Activated CD4-positive, alpha-beta T cell treated with anti-CD3 and anti-CD28 coated beads for 24 hours (primary cell): Measurements from ENCODE around the gene CDH23.

Source experiments
- DNase-seq, 2 donors: peaks; one replicate each; pipeline ENCODE4 v3.0.0-alpha.2; 2020; ENCODE audit warnings: low read depth in 2 of 2

Gene CDH23

DNA sequence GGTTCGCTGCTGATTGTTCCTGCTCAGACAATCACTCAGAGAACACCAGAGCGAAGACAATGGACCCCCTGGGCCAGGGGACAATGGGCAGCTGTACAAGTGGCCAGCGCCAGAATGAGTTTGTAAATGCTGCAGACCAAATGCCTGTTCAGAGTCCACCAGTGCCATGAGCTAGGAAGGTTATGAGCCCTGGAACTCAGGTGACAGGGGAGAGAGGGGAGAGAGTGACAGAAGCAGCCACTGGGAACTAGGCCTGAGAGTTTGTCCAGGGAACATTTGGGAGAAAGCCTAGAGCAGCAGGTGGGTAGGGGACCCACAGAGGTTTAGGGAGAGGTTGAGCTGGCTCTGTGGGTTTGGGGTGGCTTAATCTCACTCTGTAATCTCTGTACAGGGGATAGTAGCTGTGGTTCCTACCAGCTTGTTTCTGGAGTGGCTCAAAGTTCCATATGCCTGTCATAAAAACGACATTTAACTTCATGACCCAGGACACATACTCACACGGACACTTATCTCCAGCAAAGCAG is 262.5 kb downstream of the CDH23 start:
- no peak for DNase-seq

DNA sequence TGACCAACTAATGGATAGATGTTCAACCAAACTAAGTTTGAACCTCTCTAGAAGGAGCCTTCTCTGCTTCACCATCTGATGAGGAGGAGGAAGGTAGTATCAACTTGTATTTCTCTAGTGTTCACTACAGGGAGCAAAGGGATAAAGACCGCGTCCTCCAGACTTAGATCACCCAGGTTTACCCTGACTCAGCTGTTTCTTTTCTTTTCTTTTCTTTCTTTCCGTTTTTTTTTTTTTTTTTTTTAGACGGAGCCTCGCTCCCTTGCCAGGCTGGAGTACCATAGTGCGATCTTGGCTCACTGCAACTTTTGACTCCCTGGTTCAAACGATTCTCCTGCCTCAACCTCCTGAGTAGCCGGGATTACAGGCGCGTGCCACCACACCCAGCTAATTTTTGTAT is 263.0 kb downstream of the CDH23 start:
- no peak for DNase-seq

DNA sequence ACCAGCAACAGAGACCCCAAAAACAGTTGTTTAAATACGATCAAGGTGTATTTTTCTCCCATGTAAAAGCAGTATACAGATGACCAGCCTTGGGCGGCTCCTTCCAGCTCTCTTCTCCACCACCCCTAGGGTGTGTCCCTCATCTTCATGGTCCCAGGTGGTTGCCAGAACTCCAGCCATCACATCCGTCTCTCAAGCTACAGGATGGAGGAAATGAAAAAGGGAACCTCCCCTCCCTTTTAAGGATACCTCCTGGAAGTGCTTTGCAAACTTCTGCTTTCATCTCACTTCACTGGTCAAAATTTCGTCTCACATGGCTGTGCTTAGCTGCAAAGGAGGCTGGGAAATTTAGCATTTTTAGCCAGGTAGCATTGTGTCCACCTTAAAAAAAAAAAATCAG is 263.6 kb downstream of the CDH23 start:
- DNase-seq: no peak

DNA sequence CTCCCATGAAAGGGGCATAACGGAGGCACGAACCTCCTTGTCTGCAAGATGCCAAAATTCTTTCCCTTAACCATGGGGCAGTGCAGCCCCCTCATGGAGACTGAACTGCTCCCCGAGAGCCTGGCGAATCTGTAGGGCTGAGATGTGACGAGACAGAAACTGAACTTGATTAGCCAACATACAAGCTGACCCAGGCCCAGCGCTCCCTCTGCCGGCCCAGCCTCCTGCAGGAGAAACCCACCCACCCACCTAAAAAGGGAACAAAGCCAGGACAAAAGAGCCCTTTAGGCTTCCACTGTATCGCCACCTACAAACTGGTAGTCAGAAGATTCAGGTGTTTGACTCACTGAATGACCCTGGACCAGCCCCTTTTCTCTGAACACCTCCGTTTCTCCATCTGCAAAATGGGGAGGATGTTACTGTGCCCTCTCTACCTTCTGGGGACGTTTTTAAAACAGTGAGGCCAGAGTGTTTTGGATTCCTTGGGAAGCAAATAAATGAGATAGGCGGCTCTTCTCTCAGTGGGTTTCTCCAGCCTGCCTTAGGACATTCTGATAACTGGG is 264.4 kb downstream of the CDH23 start:
- no peak for DNase-seq

DNA sequence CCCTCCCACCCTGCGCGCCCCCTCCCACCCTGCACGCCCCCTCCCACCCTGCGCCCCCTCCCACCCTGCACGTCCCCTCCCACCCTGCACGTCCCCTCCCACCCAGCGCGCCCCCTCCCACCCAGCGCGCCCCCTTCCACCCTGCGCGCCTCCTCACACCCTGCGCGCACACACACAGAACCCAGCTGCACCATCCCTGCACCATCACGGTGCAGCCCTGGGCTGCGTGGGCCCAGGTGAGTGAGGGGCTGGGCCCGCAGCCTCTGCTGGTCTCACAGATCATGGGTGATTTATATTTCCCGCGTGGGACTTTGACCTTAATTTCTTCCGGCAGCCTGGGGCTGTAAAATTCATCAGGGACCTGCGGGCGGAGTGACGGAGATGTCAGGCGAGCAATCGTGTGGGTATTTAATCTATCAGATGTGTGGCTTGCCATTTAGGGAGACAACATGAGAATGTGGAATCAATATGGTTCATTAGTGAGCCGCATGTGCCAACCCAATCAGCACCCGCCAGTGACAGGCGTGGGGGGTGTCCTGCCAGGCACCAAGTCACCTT is 265.1 kb downstream of the CDH23 start:
- DNase-seq: no peak

DNA sequence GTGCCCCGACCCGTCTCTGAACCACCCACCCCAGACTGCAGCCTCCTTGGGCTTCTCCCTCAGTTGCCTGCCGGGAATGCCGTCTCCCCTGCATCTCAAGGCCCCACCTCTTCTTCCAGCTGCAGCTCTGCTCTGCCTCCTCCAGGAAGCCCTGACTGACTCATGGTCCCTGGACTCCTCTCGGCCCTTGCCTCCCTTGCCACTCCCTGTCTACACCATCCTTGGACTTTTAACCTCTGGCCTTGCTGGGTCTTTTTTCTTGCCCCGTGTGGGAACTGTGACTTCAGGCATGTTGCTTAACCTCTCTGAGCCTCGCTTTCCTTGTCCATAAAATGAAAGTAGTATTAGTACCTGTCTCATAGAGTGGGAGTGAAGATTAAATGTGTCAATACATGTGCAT is 266.6 kb downstream of the CDH23 start:
- DNase-seq: no peak

DNA sequence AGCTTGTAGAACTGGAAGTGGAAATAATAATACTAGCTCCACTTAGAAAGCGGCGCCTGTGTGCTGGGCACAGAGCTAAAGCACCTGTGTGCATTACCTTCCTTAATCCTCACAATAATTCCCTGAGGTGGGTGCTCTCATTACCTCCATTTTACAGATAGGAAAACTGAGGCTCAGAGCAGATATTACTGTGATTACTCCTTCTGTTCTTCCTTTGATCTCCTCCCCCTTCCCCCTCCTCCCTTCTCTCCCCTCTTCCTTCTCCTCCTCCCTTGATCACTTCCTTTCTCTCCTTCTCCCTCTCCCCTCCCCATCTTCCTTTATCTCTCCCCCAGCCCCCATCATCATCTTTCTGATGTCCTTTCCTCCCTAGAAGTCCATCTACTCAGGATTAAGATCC is 267.9 kb downstream of the CDH23 start:
- no peak for DNase-seq

DNA sequence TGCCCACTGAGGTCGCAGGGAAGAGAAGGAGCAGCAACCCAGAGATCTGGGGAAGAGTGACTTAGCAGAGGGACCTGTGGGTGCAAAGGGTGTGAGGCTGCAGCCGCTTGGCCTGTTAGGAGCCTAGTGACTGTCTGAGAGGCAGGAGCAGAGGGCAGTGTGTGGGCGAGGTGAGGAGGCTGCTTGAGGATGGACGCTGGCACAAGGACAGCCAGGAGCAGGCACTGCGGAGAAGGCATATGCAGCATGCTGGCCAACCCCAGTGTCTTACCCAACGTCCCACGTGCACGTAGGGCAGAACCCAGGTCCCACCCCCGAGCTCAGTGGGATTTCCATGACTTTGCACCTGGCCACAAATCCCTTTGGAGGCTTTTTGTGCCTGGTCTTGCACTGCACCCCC is 268.7 kb downstream of the CDH23 start:
- no peak for DNase-seq

DNA sequence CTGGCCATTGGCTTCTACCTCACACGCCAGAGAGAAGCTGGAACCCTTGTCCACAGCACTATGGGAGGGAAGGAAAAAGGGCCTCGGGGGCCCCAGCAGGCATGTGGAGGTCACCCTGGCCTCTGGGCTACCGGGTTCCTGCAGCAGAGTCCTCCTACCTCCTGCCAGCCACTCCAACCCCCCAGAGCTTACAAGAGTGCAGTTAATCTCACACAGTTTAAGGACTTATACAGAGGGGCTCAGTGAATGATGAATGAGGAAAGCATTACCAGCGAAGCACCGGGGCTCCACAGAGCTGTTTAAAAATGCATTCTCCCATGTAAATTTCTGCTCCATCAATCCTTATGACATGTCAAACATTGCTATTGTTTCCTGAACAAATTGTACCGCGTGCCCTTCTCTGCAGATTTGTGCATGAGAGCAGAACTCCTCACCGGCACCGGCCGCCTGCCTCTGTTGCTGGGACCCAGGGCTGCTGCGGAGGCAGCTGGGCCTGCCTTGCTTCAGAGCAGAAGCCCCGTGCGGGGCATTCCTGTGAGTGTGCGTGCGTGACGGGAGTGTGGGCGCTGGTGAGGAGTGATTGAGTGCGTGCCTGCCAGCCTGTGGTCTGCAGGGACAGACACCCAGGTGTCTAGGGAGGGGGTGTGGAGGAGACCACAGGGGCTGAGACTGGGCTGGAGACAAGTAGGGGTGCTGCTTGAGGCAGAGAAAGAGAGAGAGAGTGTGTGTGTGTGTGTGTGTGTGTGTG is 270.1 kb downstream of the CDH23 start:
- DNase-seq: no peak

DNA sequence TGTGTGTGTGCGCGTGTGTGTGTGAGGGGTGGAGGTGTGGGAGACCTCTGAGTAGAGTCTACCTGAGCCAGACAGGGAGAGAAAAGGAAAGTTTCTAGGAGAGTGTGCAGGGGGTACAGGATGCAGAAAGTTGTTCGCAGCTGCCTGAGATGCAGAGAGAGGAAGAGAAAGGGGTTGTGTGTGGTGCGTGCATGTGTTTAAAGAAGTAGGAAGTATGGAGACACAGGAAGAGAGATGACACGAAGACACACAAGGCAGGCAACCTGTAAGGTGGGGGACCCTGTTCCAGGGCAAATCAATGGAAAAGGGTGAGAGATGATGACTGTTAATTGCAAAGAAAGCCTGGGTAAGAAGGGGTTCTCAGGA is 270.6 kb downstream of the CDH23 start:
- no peak for DNase-seq

DNA sequence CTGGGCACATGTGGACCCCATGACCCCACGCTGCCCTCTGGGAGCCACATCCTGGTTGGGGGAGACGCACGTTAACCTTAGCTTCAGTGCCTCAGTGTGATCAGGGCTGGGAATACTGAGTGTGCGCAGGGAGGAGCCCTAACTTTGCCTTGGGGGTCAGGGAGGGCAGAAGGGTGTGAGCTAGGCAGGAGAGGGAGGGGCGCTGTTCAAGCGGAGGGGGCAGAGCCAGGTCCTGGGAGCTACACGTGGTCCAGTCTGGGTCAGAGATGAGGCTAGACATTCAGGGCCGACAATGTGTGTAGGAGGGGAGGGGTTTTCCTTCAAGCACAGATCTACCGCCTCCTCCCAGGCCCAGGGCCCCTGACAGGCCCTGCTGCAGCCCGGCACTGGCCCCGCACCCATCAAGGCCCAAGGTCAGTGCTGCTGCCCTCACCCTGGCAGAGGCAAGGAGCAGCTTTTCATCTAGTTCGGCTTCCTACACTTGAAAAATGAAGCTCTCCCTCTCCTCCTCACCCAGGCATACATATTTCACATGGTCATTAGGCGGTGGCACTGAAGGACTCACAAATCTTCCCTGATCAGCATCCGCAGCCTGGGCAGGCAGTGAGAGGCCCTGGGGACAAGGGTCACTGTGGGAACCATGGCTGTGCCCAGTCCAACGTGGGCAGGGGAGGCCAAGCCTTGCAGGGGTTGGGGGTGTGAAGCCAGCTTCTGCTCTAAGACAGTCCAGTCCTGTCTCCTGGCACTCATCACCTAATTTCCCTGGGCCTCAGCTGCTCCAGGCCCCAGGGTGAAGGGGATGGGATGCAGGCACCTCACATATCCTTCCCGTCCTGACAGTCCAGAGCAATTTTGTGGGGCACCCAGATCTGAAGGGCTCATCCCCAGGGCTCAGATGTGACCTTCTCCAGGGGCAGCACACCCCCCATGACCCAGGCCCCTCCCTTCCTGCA is 275.6 kb downstream of the CDH23 start:
- DNase-seq: no peak

DNA sequence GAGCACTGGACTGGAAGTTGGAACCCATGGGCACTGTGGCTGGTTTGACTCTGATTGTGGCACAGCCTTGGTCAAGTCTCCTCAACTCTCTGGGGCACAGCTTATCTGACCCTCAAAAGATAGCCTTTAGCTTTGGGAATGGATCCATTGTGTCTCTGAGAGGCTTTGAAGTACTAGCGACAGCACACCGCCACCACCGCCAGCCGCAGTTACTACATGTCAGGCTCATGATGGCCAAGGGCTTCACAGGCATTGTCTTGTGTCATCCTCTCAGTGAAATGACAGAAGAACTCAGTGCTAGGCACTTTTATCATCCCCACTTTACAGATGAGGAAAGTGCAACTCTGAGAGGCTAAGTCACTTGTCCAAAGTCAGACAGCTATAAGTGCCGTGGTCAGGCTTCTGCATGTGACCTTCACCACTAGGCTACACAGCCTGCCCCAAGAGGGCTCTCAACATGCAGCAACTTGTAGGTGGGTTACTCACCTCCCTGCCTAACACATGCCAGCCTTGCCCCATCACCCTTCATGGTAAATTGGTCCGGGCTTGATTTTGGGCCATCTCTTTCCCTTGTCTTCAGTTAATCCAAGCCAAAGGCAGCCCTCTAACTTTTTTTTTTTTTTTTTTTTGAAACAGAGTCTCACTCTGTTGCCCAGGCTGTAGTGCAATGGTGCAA is 278.7 kb downstream of the CDH23 start:
- no peak for DNase-seq

DNA sequence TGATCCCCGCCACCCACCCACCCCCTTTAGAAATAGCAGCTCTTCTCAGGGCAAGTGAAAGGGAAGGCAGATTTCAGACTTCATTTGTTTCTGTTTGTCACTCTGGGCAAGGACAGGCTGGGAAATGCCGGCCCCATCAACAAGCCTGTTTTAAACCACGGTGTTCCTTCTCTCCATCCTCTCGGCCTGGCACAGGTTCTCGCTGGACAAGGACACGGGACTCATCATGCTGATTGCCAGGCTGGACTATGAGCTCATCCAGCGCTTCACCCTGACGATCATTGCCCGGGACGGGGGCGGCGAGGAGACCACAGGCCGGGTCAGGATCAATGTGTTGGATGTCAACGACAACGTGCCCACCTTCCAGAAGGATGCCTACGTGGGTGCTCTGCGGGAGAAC is 280.5 kb downstream of the CDH23 start:
- DNase-seq: no peak

DNA sequence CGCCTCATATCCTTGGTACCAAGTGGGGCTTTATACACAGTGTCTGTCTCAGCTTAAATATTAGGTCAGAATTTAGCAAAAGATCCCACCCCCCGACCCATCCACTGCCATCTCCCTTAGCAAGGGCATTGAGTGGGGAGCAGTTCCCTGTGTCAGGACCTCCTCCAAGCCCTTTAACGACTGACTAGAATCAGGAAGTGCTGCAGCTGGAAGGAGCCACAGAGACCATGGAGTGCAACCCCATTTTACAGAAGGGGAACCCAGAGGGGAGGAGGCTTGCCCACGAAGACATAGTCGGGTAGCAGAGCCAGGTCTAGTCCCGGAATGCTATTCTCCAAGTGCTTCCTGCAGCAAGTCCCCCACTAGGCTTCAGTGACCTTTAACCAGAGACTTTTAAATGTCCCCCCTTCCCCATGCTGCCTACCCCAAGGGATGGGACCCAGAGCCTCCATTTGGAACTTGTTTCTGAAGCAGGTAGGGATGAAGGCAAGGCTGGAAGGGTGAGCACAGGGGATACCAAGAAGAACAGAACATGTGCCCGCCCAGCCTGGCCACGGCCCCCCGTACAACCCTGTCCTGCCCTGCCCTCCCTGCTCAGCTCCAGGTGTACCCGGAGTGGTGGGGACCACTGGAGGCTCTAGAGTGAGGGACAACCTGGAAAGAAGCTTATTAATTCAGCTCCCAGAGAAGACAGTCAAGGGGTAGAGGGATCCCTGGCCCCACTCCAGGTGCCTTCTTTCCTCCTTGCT is 281.5 kb downstream of the CDH23 start:
- DNase-seq: no peak

DNA sequence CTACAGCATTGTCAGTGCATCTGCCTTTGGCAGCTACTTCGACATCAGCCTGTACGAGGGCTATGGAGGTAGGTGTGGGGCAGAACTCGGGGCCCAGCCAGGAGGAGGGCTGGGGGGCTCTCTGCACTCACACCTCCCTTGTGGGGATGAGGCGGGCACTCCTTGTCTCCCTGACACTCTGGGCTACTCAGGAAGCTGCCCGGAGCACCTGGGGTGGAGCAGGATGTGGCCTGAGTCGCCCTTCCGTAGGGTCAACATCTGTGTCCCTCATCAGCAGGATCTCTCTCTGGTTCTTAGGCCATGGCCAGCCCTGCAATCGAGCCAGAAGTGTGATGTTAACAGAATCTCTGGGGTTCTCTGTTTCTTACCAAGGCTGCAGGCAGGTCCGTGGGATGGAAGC is 282.7 kb downstream of the CDH23 start:
- DNase-seq: no peak

DNA sequence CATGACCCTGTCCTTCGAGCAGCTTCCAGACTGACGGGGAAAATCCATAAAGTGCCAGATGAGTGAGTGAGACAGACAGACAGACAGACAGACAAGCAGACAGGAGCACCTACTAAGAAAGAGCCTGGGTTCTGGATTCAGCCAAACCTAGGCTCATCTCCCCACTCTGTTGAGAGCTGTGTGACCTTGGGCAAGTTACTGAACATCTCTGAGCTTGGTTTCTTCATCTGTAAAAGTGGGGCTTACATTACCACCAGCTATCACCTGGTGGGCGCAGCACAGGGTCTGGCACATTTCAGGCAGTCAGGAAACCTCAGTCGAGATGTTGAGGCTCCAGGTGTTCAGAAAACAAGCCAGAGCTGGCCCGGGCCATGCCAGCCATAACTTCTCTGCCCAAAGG is 285.3 kb downstream of the CDH23 start:
- no peak for DNase-seq

DNA sequence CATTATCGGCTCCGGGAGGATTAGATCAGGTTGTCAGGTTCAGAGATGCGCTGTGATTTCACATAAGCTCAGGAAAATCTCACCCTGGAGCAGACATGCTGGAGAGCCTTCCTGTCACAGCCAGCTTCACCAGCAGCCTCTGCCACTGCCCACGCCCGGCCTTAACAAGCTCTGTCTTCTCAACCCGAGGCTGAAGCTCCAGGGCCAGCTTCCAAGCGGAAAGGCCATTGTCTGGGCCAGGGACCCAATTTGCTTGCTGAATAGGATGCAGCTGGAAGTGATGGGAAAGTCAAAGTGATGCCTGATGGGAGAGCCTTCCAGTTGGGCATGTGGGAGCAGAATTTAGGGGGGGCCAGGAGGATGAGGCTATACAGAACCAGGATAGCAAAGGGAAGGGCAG is 286.6 kb downstream of the CDH23 start:
- DNase-seq: no peak

DNA sequence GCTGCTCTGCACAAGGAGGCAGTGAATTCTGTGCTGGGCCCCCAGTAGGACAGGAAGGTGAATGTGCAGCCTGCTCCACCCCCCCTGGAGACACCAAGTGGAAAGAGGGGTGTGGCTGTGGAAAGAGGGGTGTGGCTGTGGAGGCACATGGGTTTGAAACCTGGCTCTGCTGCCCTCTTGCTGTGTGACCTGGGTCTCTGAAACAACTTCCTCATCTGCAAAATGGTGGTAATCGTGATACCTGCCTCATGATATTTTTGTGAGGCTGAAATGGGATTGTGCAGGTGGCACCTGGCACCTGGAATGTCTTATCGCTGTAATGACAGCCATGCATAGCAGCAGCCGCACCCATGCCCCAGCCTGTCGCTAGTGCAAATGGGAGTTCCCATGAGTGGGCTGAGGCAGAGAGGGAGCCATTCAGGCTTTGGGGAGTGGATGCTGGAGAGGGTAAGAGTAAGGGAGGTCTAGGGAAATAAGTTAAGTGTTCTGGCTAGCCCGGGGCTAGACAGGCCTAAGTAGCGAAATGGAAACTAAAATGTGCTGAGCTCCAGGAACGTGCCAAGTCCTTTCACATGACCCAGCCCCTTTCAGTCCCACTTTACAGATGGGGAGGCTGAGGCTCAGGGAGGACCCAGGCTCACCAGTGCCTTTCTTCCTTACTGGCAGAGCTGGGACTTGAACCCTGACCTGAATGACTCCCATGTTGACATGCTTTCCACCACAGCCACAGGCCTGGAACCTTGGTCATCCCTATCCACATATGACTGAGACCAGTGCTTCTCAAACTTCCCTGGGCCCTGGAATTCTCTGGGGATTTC is 287.8 kb downstream of the CDH23 start:
- peak in 1 of 2 donors; percentile 24 for DNase-seq

DNA sequence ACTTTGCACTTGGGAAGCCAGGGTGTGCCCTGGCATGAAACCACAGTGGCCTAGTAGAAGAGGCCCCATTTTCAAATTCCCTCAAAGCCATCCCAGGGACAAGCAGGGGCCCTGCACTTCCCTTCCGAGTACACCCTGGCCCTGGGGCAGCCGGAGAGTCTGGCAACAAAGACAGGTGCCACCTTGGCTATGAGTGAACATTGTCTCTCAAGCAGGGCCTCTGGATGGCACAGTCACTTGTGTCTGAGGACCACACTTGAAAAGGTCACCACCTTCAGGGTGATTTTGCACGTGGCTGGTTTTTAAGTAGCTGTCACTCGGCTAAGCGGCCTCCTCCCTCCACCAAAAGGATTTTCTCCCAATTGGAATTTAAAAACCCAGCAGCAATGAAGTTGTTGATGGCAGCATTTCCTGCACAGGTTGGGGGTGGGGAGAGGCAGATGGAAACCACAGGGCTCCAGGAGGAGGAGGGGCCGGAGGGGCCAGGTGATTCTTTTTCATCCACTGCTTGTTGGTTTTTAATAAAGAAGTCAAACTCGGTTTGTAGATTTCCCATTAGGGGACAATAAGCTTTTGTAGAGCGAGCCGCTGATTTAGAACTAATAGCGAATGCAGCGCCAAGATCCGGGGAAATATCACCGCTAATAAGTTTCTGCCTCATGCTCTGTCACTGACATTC is 289.0 kb downstream of the CDH23 start:
- DNase-seq: no peak

DNA sequence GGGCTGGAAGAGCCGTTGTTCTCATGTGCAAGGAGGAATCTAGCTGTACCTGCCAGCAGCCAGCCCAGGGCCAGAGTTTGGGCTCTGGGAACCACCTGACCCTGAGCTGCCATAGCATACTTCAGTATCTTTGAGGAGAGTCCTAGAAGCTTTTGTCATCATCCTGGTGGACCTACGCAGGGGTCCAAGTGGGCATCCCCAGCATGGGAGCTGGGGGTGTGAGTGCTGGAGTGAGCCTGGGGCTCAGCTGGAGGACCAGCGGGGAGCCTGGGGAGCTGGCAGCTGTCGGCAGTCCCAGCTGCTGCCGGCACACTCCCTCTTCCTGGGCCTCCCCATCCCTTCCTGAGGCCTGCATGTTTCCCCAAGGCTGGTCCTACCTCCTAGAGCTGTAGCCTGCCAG is 290.4 kb downstream of the CDH23 start:
- DNase-seq: no peak
